GM21381 (cell line): Measurements from ENCODE around the gene GMDS.
"Not testable (repeated sequence)": the region's sequence is repeated elsewhere in the genome, so short reads cannot be mapped to it uniquely, and the experiment has no call there.

Experiments used
- ATAC-seq: cut with Tn5 transposase; IDR thresholded peaks from one replicate; pipeline ENCODE4 v1.9.1; 2021; ENCODE audit warnings: mild to moderate bottlenecking, moderate library complexity; ENCODE audit not compliant: unreplicated experiment

The GMDS gene

DNA sequence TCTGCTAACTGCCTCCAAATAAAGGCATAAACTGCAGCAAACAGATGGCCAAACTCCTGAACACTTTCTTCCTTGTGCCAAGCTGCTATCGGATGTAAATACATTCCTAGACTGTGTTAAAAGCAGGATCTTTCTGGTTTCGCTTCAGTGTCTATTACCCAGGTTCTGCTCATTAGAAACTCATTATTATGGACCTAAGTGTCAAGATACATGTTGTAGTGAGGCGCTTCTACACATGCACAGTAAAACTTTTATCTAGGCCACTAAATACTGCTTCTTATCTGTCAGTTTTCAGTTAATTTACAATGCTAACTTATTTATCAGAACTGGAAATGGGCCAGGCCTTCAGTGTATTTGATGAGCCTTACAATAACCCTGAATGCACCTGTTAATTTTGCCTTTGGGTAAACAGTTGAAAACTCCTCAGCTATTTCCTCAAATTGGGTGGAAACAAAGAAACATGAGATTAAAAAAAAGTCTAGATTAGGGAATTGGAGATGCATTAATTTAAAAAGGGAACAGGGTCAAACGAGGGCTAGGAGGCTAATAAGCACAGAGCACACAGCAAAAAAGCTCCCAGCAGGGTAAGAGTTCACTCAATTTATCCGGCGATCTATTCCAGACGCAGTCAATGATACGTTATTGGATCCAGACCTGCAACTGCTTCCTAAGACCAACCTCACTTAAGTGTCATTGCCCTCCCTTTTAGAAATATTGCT is 395.1 kb downstream of the GMDS start:
- ATAC-seq, result no peak

DNA sequence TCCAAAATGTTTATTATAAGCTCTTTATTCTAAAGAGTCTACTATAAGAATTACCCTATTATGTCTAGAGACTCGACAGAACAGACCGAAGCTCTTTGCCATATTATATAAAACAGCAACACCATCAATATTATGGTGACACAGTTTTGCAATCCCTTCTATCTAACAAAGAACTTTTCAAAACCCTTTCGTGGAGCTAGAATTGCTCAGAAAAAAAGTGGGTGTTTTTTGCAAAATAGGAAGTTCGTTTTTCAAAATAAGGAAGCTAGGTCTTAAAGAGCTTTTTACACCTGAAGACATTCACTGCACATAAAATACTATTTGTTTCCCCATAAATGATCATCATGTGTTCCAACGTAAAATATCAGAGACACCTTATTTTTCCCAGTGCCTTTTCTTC is 395.7 kb downstream of the GMDS start:
- ATAC-seq, result no peak

DNA sequence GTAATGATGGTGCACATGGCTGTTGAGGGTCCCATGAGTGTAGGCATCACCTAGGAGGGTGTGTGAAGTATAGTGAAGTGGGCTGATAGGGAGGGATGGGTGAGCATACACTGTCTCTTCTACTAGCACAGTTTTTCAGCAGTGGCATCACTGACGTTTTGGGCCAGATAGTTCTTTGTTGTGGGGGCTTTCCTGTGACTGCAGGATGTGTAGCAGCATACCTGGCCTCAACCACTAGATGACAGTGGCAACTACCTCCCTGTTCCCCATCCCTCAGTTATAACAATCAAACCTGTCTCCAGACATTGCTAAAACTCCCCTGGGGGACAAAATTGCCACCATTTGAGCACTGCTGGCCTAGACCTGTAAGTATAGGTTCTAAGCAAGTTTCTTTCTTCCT is 396.7 kb downstream of the GMDS start:
- ATAC-seq, result no peak

DNA sequence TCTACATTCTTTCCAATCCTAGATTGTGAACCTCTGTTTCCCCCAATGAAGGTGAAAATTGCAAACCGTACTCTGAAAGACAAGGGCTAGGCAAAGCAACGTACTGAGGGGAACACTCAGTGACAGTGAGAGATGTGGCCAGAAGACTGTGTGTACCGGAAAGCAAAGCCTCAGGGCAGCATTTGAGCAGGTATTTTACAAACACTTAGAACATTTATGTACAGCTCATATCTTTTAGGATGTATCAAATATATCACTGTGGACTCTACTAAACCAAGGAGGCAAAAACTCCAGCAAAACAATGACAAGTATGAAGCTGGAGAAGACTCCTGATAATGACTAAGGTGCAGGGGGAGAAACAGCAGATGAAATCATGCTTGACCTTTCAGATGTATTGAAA is 398.8 kb downstream of the GMDS start:
- ATAC-seq, result no peak

DNA sequence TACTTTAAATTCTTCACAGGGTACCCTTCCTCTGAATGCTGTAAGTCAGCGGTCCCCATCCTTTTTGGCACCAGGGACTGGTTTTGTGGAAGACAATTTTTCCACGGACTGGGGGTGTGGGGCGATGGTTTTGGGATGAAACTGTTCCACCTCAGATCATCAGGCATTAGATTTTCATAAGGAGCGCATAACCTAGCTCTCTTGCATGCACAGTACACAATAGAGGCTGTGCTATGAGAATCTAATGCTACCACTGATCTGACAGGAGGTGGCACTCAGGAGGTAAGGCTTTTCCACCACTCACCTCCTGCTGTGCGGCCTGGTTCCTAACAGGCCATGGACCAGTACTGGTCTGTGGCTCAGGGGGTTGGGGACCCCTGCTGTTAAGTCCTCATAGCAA is 399.9 kb downstream of the GMDS start:
- not testable (repeated sequence) for ATAC-seq

DNA sequence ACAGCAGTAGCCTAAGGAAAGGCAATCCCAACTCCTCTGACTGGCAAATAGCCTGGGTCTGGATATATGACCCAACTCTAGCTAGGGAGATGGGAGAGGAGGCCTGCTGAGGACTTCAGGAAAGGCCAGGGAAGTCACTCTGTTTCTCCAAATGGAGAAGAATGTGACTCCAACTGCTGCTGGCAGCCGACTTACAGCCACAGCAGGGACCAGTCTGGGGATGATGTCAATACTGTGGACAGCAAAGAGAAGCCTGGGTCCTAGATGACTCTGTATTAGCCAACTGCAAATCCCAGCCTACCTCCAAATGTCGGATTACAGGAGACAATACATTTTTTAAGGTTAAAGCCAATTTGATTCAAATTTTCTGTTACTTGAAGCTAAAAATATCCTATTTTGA is 403.1 kb downstream of the GMDS start:
- no peak for ATAC-seq

DNA sequence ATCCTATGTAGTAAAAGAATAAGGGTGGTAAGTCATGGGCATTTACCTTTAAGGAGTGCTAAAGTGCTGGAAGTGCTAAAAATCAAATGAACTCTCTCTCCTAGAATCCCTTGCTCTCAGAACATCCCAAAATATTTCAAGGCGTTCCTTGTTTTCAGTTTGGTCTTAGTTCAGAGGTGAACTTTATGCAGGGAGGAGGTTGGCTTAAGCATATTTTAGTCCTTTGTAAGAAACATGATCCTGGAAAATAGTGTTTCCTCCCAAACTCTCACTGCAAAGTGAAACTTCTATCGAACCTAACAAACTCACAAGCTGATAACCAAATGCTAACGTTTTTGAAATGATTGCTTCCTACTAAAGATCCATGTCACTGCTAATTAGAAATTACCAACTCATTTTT is 404.3 kb downstream of the GMDS start:
- no peak for ATAC-seq

DNA sequence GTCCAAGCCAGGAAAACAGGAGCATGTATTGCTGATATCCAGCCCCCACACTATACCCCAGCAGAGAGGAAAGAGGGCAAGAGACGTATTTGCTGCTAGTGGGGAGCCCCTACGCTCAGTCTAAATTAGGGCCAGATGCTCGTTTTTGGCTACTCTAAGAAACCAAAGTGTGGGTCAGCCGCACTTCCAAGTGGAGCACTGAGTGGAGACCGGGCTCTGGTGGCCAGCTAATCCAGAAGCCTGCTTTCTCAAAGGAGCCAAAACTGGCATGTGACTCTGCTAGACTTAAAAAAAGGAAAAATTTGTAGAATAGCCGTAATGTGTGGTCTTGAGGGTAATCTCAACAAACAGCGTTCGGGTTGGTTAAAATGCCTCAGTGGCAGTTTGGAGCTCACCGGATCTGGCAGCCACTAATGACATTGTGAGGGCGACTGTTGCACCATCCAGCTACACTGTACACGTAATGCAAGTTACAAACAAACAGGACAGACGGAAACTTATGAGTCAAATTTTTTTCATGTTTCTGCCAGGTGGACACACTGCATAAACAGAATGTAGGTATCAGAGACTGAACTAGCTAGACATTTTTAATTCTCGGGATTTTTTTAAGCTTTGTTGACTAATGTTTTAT is 404.8 kb downstream of the GMDS start:
- ATAC-seq, result no peak

DNA sequence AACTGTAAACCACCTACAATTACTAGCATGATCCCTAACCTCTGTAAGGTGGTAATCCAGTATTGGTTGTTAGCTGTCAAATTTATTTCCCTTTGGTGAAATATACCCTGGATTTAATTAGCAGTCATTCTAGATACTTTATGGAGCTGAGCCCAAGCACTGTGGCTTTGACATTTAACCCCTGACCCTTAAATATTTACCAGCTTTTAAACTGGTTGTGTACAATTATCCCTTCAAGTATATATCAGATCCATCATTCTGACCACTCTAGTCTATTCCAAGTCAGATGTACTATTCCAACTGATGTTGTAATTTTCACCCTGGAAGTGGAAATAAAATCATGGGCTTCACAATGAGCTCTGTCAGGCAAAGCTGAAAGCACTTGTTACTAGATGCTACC is 406.0 kb downstream of the GMDS start:
- no peak for ATAC-seq

DNA sequence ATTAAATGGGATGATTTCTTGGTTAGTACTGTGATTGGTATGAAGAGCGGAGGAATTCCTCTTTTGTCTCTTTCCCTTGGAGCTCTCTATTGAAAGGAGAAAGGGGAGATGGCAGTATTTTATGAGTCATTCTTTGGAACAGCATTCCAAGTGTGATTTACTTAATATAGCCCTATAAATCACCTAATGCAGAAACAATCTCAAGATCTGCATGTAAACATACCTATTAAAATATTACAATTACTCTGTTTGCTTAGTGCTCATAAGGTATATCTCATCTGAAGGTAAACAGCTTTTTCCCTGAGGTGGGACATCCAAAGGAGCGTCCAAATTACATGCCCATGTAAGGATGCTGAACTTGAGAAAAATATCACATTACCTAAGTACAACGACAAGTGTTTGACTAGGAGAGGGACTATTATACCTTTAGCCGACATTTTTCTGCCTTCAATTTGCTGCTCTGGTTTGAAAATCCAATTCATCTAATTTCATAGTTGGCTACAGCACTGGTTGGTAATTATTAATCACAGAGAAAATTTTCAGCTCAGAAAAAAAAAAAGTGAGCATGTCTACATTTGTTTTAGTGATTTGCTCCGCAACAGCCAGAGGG is 406.7 kb downstream of the GMDS start:
- no peak for ATAC-seq

DNA sequence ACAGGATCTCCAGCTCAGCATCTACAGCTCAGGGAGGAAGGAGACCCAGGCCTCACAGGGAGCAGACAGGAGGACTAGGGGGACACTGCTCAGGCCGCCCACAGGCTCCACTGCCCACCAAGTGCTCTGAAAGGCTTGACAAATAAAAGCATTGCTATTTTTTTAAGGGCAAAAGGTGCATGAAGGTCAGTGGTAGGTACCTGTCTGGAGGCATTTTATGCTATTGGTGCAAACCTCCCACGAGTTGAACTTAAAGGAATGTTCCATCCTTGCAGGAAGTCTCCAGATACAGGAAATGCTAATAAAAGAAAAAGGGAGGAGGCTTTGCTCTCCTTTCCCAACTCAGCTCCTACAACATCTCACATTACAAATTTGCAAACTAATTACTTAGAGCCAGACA is 407.6 kb downstream of the GMDS start:
- ATAC-seq, result no peak

DNA sequence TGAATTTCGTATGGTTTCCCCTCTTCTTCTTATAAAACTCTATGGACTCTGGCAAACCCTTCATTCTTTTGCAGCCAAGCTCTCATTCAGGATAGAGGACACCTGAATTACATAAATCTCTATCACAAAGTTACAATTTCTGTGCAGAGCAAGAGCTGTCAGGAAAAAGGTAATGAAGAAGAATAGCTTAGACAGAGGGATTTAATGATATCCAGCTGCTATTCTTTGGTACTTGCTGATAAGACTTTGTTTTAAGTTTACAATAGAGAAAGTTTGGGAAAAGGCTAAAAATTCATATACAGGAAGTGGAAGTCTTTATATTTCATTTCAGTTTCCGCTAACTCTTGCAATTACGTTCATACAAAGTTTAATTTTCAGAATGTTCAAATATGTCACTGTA is 408.7 kb downstream of the GMDS start:
- no peak for ATAC-seq

DNA sequence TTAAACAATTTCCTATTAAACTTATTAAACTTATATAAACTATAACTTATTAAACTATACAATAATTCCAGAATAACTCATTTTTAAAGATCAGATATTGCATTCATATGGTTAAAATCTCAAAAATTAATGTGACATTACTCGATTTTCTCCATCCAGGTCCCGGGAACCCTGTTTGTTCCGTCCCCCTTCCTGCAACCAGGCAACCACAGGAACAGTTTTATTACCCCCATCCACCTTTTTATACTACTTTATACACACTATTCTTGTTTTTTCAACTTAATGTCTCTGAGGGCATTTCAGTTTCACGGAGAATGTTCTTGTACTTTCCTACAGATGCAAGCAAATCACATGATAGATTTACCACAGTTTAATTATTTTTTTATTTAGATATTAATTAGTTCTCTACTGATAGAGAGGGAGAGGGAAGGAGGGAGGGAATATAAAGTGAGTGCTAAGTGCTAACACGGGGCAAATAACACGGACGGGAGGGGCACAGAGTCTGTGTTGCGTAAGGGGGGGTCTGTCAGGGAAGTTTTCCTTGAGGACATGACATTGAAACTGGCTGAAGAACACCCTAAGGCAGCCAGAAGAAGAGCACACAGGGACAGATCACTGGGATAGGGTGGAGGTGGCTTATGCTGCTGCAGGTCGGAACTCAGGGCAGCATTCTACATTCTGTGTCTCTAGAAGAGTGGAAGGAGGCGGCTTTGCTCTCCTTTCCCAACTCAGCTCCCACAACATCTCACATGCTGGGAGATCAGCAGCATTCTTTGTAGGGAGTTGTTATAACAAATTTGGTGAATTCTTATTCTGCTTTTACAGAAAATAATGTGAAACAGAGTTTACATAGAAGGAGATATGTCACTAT is 410.5 kb downstream of the GMDS start:
- ATAC-seq, result no peak

DNA sequence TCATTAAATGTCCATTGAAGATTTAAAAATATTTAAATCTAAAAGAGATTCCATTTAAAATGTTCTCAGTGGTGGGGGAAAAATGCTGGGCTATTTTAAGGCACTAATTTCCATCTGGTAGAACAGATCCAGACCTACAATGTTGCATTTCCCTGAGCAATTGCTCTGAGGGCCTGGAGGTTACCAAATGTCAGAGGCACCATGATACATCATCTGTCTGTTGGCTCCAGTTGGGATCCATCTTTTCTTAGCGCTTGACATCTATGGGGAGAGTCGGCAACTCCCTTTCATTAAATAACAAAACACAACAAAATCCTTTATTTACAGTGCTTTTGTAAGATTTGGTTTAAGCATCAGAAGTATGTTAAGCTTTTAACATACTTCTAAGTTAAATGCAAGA is 411.2 kb downstream of the GMDS start:
- no peak for ATAC-seq

DNA sequence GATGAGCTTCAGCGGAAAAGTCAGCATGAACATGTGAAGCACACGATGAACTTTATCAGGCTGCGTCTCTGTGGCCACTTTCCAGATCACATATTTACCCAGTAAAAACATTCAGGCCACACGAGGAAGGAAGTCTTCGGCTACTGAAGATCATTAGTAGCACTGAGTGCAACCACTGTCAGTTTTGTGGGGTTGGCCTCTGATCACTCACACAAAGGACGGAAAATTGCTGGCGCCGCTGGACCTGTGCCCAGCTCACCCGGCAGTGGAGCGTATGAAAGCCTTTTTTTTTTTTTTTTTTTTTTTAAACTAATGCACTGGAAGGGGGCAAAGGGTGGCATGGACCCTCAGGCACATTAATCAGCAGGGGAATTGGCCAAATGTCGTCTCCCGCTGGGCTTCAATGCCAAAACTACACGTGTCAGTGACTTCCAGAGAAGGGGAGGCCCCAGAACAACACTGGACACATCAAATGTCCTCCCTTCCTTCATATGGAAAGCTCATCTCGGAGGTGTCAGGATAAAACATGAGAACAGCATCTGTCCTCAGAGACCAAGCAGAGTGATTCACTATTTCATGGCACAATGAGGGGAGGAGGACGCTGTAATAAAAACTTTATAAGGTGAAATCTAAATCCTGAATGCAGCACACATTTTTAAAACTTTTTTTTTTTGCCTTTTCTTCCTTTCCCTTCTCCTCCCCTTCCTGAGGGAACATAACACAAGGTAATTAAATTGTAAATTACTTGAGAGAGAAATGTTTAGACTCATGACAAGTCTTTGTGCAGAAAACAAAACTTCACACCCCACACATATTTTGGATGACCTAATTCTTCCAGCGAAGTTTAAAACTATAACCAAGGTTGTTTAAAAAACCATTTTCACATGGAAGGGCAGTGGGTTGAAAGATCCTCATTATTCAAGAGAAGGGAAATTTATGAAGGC is 412.3 kb downstream of the GMDS start:
- no peak for ATAC-seq

DNA sequence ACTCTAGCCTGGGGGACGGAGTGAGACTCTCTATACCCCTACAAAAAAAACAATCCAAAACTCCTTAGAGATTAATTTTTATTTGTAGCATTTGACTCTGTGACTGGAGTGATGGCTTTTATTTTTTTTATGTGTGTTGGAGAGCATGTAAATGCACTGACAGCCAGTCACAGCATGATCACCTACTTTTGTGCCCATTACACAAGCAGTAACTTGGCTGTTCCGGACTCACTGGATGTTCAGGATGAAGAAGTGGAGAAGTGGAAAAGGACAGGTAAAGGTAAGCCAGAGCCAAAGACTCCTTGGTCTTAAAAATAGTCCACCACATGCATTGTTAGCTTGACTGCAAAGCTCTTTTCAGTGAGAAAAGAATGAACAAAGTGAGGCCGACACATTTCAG is 413.0 kb downstream of the GMDS start:
- ATAC-seq, result no peak

DNA sequence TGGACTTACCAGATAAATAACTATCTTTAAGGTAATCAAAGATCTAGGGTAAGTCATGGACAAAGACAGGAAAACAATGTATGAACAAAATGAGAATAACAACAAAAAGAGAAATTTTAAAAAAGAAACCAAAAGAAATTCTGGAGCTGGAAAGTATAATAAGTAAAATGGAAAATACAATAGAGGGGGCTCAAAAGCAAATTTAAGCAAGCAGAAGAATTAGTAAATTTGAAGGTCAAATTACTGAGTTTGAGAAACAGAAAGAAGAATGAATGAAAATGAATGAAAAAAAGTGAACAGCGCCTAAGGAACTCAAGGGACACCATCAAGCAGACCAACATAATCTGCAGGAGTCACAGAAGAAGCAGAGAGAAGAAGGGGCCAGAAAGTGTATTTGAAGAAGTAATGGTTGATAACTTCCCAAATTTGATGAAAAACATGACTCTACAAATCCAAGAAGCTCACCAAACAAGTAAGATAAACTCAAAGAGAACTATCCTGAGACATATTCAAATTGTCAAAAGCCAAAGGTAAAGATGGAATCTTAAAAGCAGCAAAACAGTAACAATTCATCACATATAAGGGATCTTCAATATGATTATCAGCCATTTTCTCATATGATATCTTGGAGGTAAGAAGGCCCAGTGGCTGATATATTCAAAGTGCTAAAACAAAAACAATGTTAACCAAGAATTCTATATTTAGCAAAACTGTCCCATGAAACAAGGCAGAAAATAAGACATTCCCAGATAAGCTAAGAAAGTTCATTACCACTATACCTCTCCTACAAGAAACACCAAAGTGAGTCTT is 417.2 kb downstream of the GMDS start:
- ATAC-seq, result no peak

DNA sequence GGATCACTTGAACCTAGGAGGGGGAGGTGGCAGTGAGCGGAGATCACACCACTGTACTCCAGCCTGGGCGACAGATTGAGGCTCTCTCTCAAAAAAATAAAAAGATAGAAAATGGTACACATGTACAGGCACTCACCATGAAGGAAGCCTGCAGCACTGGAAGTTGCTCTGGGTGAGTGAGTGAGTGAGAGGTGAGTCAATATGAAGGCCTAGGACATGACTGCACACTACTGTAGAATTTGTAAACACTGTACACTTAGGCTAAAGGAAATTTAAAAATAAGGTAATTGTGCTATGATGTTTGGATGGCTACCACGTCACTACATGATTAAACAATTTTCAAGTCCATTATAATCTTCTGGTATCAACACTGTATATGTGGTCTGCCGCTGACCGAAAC is 419.5 kb downstream of the GMDS start:
- no peak for ATAC-seq

DNA sequence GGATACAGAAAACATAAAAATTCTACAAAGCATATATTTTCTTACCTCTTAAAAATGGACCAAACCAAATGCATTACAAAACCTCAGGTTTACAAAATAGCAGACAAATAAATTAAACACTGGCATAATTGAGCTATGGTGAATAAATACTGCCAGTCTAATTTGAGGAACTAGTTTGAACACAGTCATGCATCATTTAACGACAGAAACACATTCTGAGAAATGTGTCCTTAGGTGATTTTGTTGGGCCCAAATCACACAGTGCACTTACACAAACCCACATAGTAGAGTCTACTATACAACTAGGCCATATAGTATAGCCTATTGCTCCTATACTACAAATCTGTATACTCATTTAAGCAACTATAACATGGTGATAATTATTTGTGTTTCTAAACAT is 420.1 kb downstream of the GMDS start:
- no peak for ATAC-seq
